Muscle layer of colon (tissue), 2 donors: Measurements from ENCODE around the gene GRIK2.

ENCODE experiments used
- H3K27ac ChIP-seq: one replicate; pipeline ENCODE4 v1.7.0; 2013; ENCODE audit warnings: low read depth, mild to moderate bottlenecking, low read length, moderate library complexity
- H3K27me3 ChIP-seq, 2 donors: one replicate each; pipeline ENCODE4 v1.7.0; 2013; ENCODE audit warnings: low read length in 2 of 2, mild to moderate bottlenecking in 2 of 2; ENCODE audit not compliant: insufficient read depth in 2 of 2, control insufficient read depth in 1 of 2
- H3K36me3 ChIP-seq: one replicate; pipeline ENCODE4 v1.7.0; 2013; ENCODE audit warnings: mild to moderate bottlenecking, low read length; ENCODE audit not compliant: insufficient read depth
- H3K4me1 ChIP-seq: one replicate; pipeline ENCODE4 v1.7.0; 2013; ENCODE audit warnings: mild to moderate bottlenecking, low read length; ENCODE audit not compliant: insufficient read depth
- H3K4me3 ChIP-seq, 2 donors: one replicate each; pipeline ENCODE4 v1.7.0; 2013; ENCODE audit warnings: low read length in 2 of 2, low read depth in 1 of 2, mild to moderate bottlenecking in 1 of 2, moderate library complexity in 1 of 2
- H3K9ac ChIP-seq: one replicate; pipeline ENCODE4 v1.7.0; 2013; ENCODE audit warnings: low read length
- H3K9me3 ChIP-seq: one replicate; pipeline ENCODE4 v1.7.0; 2013; ENCODE audit warnings: mild to moderate bottlenecking, low read length
- donor health status: abdominal sarcoma.
- donor health status: Adenocarcinoma of cecum.

GRIK2 gene

GRCh38 chr6:101433141-101433540 is 39.6 kb downstream of the GRIK2 start:
- Histone ChIP-seq H3K4me1 (no peaks in the 10 kb centered on the region), H3K4me3 (no peak overlapping the region), H3K27ac (no peak overlapping the region), H3K27me3 (no peaks in the 10 kb centered on the region), H3K36me3 (no peaks in the 10 kb centered on the region), H3K9ac (no peak overlapping the region), H3K9me3 (no peaks in the 10 kb centered on the region)

- no peak overlapping the region for H3K9ac ChIP-seq
- H3K9me3 ChIP-seq = no peaks in the 10 kb centered on the region
- no peaks in the 10 kb centered on the region for H3K27me3 ChIP-seq
- H3K36me3 ChIP-seq = no peaks in the 10 kb centered on the region
- no peak overlapping the region for H3K27ac ChIP-seq
- no peak overlapping the region for H3K4me3 ChIP-seq
- no peaks in the 10 kb centered on the region for H3K4me1 ChIP-seq
These were observed 41.1 kb downstream of the GRIK2 start for GRCh38 chr6:101434601-101435000.

GRCh38 chr6:101435038-101435437 is 41.5 kb downstream of the GRIK2 start:
- Histone ChIP-seq H3K9me3 (no peaks in the 10 kb centered on the region), H3K27me3 (no peaks in the 10 kb centered on the region), H3K36me3 (no peaks in the 10 kb centered on the region), H3K27ac (no peak overlapping the region), H3K9ac (no peak overlapping the region), H3K4me1 (no peaks in the 10 kb centered on the region), H3K4me3 (no peak overlapping the region)

- Histone ChIP-seq H3K27me3 (no peaks in the 10 kb centered on the region), H3K27ac (no peak overlapping the region), H3K4me3 (no peak overlapping the region), H3K4me1 (no peaks in the 10 kb centered on the region), H3K9ac (no peak overlapping the region), H3K36me3 (no peaks in the 10 kb centered on the region), H3K9me3 (no peaks in the 10 kb centered on the region)
These were observed 46.3 kb downstream of the GRIK2 start for GRCh38 chr6:101439790-101440189.

- Histone ChIP-seq H3K27ac (no peak overlapping the region), H3K9me3 (no peaks in the 10 kb centered on the region), H3K4me3 (no peak overlapping the region), H3K27me3 (no peaks in the 10 kb centered on the region), H3K4me1 (no peaks in the 10 kb centered on the region), H3K36me3 (no peaks in the 10 kb centered on the region), H3K9ac (no peak overlapping the region)
These were observed 49.8 kb downstream of the GRIK2 start for GRCh38 chr6:101443315-101443714.

GRCh38 chr6:101444717-101445116 is 51.2 kb downstream of the GRIK2 start:
- Histone ChIP-seq H3K9ac (no peak overlapping the region), H3K27ac (no peak overlapping the region), H3K9me3 (no peaks in the 10 kb centered on the region), H3K36me3 (no peaks in the 10 kb centered on the region), H3K27me3 (no peaks in the 10 kb centered on the region), H3K4me1 (no peaks in the 10 kb centered on the region), H3K4me3 (no peak overlapping the region)

- Histone ChIP-seq H3K4me3 (no peak overlapping the region), H3K9ac (no peak overlapping the region), H3K27me3 (no peaks in the 10 kb centered on the region), H3K4me1 (no peaks in the 10 kb centered on the region), H3K9me3 (no peaks in the 10 kb centered on the region), H3K36me3 (no peaks in the 10 kb centered on the region), H3K27ac (no peak overlapping the region)
These were observed 52.0 kb downstream of the GRIK2 start for GRCh38 chr6:101445527-101445926.

- Histone ChIP-seq H3K4me1 (no peaks in the 10 kb centered on the region), H3K27ac (no peak overlapping the region), H3K36me3 (no peaks in the 10 kb centered on the region), H3K9ac (no peak overlapping the region), H3K9me3 (no peaks in the 10 kb centered on the region), H3K4me3 (no peak overlapping the region), H3K27me3 (no peaks in the 10 kb centered on the region)
These were observed 57.4 kb downstream of the GRIK2 start for GRCh38 chr6:101450901-101451300.

GRCh38 chr6:101451981-101452380 is 58.5 kb downstream of the GRIK2 start:
- H3K4me3 ChIP-seq = no peak overlapping the region
- H3K9me3 ChIP-seq = no peaks in the 10 kb centered on the region
- no peak overlapping the region for H3K27ac ChIP-seq

GRCh38 chr6:101453221-101453620 is 59.7 kb downstream of the GRIK2 start:
- H3K36me3 ChIP-seq = no peaks in the 10 kb centered on the region
- H3K9me3 ChIP-seq = no peaks in the 10 kb centered on the region
- H3K27ac ChIP-seq = no peak overlapping the region
- H3K27me3 ChIP-seq = no peaks in the 10 kb centered on the region
- H3K9ac ChIP-seq = no peak overlapping the region
- H3K4me3 ChIP-seq = no peak overlapping the region
- no peaks in the 10 kb centered on the region for H3K4me1 ChIP-seq

More at GRCh38 chr6:101451981-101452380, 58.5 kb downstream of the GRIK2 start:
- H3K36me3 ChIP-seq = no peaks in the 10 kb centered on the region
- no peaks in the 10 kb centered on the region for H3K4me1 ChIP-seq
- H3K27me3 ChIP-seq = no peaks in the 10 kb centered on the region
- H3K9ac ChIP-seq = no peak overlapping the region

- H3K9me3 ChIP-seq = no peaks in the 10 kb centered on the region
- no peaks in the 10 kb centered on the region for H3K36me3 ChIP-seq
- H3K27me3 ChIP-seq = no peaks in the 10 kb centered on the region
- H3K4me3 ChIP-seq = no peak overlapping the region
- no peak overlapping the region for H3K27ac ChIP-seq
- no peak overlapping the region for H3K9ac ChIP-seq
- no peaks in the 10 kb centered on the region for H3K4me1 ChIP-seq
These were observed 60.7 kb downstream of the GRIK2 start for GRCh38 chr6:101454106-101454676.

- no peaks in the 10 kb centered on the region for H3K27me3 ChIP-seq
- H3K4me3 ChIP-seq = no peak overlapping the region
- H3K27ac ChIP-seq = no peak overlapping the region
These were observed 64.8 kb downstream of the GRIK2 start for GRCh38 chr6:101458336-101458735.

More at GRCh38 chr6:101458336-101458735, 64.8 kb downstream of the GRIK2 start:
- no peaks in the 10 kb centered on the region for H3K36me3 ChIP-seq
- H3K4me1 ChIP-seq = no peaks in the 10 kb centered on the region
- no peak overlapping the region for H3K9ac ChIP-seq
- no peaks in the 10 kb centered on the region for H3K9me3 ChIP-seq
